Measurements from ENCODE around the gene ANO2.

DNA sequence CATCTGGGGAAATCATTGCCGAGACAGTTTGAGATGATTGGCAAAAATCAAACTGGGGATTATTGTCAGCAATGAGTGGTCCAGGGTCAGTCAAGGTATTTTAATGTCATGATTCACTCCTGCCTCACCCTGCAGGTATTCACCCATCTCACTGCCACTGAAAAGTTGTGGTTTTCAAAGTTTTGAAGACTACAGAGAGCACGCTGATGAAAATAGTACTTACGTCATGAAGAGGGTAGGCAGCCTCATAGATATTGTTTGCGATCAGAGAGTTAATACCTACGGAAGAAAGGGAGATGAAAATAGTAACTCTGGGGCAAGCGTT lies 138.0 kb downstream of the ANO2 start:
- TF ChIP-seq, protein P1, sequence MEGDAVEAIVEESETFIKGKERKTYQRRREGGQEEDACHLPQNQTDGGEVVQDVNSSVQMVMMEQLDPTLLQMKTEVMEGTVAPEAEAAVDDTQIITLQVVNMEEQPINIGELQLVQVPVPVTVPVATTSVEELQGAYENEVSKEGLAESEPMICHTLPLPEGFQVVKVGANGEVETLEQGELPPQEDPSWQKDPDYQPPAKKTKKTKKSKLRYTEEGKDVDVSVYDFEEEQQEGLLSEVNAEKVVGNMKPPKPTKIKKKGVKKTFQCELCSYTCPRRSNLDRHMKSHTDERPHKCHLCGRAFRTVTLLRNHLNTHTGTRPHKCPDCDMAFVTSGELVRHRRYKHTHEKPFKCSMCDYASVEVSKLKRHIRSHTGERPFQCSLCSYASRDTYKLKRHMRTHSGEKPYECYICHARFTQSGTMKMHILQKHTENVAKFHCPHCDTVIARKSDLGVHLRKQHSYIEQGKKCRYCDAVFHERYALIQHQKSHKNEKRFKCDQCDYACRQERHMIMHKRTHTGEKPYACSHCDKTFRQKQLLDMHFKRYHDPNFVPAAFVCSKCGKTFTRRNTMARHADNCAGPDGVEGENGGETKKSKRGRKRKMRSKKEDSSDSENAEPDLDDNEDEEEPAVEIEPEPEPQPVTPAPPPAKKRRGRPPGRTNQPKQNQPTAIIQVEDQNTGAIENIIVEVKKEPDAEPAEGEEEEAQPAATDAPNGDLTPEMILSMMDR (IDR thresholded peaks at IDR 0.05; ENCODE audit: low read depth, low read length, poor library complexity, severe bottlenecking) = no peak
- no peak for TF ChIP-seq EZH2phosphoT487 (IDR thresholded peaks at IDR 0.05; ENCODE audit: borderline replicate concordance, low read length)

All from DOHH2 (cell line).